NB4 (cell line): ENCODE measurements around the gene DENND2D.

ENCODE experiments used
- DNase-seq: peaks from one replicate; pipeline ENCODE4 v3.0.0; 2010; ENCODE audit warnings: low read depth
- H3K4me3 ChIP-seq: one replicate; pipeline ENCODE4 v1.5.1; 2011; ENCODE audit warnings: mild to moderate bottlenecking, low read depth, low read length, moderate library complexity
- CTCF ChIP-seq: IDR thresholded peaks from one replicate; pipeline ENCODE4 v1.5.1; 2012; ENCODE audit warnings: low read depth, low read length
- MAX ChIP-seq: IDR thresholded peaks from 2 replicates; pipeline ENCODE4 v1.6.1; 2011; ENCODE audit warnings: low read depth, low read length
- MYC ChIP-seq: IDR thresholded peaks from 2 replicates; pipeline ENCODE4 v1.6.1; 2011; ENCODE audit warnings: low read depth, low read length
- POLR2A ChIP-seq: IDR thresholded peaks from 2 replicates; pipeline ENCODE4 v1.6.1; 2011; ENCODE audit warnings: mild to moderate bottlenecking; ENCODE audit not compliant: insufficient read length; ENCODE audit errors: extremely low read depth

Gene DENND2D

GRCh38 chr1:111199881-111200801, at the start of gene DENND2D:
DENND2D (minus strand) TSS chr1:111200646; CDS start chr1:111200459, 187 bp downstream.
- no peak within 1 kb of the TSS for H3K4me3 ChIP-seq
- peak; percentile 51 for DNase-seq
- TF ChIP-seq MYC (no peak), POLR2A (no peak), MAX (peak; percentile 19; the same call in 1 of the 2 replicates), CTCF (no peak)

- DNase-seq: no peak
- TF ChIP-seq POLR2A: no peak
- no peak for TF ChIP-seq MYC
- TF ChIP-seq MAX: no peak
- no peak for TF ChIP-seq CTCF
These were observed 49.5 kb upstream of the DENND2D start for GRCh38 chr1:111249960-111250359.

GRCh38 chr1:111247125-111247838, 46.8 kb upstream of the DENND2D start:
- H3K4me3 ChIP-seq: no peak overlapping the region
- no peak for DNase-seq
- no peak for TF ChIP-seq CTCF

More at GRCh38 chr1:111249960-111250359, 49.5 kb upstream of the DENND2D start:
- no peak overlapping the region for H3K4me3 ChIP-seq

GRCh38 chr1:111242805-111243523, 42.5 kb upstream of the DENND2D start:
- H3K4me3 ChIP-seq: no peak overlapping the region
- no peak for TF ChIP-seq MAX
- no peak for TF ChIP-seq CTCF
- TF ChIP-seq POLR2A: no peak
- TF ChIP-seq MYC: no peak
- DNase-seq: no peak

- no peak for TF ChIP-seq POLR2A
- TF ChIP-seq MYC: no peak
- TF ChIP-seq MAX: no peak
- TF ChIP-seq CTCF: no peak
- no peak overlapping the region for H3K4me3 ChIP-seq
- no peak for DNase-seq
These were observed 41.4 kb upstream of the DENND2D start for GRCh38 chr1:111241797-111242196.
